ENCODE data around the gene LRRC32. TPM values are rescaled to one million over a fixed set of nuclear protein-coding genes. Genes with fewer than 3 reads are reported as not detected.

LRRC32 gene
- total and polyA plus RNA-seq, 10 of the 15 experiments (the other 5 are each of a cell fraction or from before 2014, with no cell fraction given): 0.56 to 20.8 (median 7.4) TPM

DNA sequence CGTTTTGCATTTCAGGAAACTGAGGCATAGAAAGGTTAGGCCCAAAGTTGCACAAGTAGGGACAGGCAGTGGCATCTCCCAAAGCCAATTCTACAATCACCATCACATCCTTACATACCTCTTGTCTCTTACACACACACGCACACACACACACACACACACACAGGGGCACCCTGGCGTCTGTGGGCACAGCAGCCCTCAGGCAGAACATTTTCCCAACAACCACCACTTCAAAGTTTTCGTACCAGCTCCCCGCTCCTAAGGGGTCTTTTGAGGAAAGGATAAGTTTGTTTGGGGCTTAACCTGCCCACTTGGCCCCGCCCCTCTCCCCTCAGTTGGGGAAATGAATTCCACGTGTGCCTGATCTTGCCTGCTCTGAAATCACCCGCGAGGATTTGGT, 14.7 kb upstream of the LRRC32 start:
- H3K9me3 ChIP-seq (replicated peaks; ENCODE audit: control insufficient read depth, insufficient read depth, low read length): no peaks in the 10 kb centered on the region; the same call in 2 of the 3 replicates
- H3K4me1 ChIP-seq (ENCODE audit: control insufficient read depth, insufficient read depth, low read length): peaks cover 17% of the 10 kb centered on the region
- no peak overlapping the region for H3K4me2 ChIP-seq (ENCODE audit: control insufficient read depth, insufficient read depth)
- in situ Hi-C loops (cut with MboI): no loop called here
- no peak for FAIRE-seq
- intact Hi-C loops (cut with micrococcal nuclease; ENCODE audit: unreplicated experiment): no loop called here
- DNase-seq (ENCODE audit: low read depth, low spot score): no peak
- no peak for ATAC-seq
- H4K20me1 ChIP-seq (ENCODE audit: control insufficient read depth, insufficient read depth): no peaks in the 10 kb centered on the region
- H3K4me3 ChIP-seq: no peak overlapping the region
- H2AFZ ChIP-seq (ENCODE audit: control insufficient read depth, low read depth, low read length): no peak overlapping the region
- peaks cover 0 to 7% of the 10 kb centered on the region in 2 experiments; a peak in 2 of 4 replicates for H3K27me3 ChIP-seq (replicated peaks in 1 of 2; ENCODE audit: control insufficient read depth in 2 of 2, insufficient read depth in 2 of 2, low read length in 1 of 2)
- no peak overlapping the region for H3K9ac ChIP-seq (ENCODE audit: control insufficient read depth, insufficient read depth, low read length)
- ChIA-PET CTCF (interaction anchor here (1.6 to 17.2 kb wide), 3 partner anchors 13 to 85 kb away, joined by 4 to 273 read pairs (median 9); no protein-coding TSS in a partner anchor), SMC1A (ENCODE audit: uncharacterized antibody, unreplicated experiment) (interaction anchor here (1.7 kb wide), 1 partner anchor 233 kb away, joined by 4 read pairs; no protein-coding TSS in a partner anchor), RAD21 (ENCODE audit: unreplicated experiment) (interaction anchor here (2.4 to 3.8 kb wide), 2 partner anchors 74 to 87 kb away, joined by 6 to 25 read pairs; no protein-coding TSS in a partner anchor), POLR2A (interaction anchor here (0.6 kb wide), 1 partner anchor 23 kb away, joined by 4 read pairs; no protein-coding TSS in a partner anchor)
- TF ChIP-seq FOS (IDR thresholded peaks at IDR 0.05; ENCODE audit: borderline replicate concordance, extremely low read depth, insufficient read length) (no peak), HDGF (IDR thresholded peaks at IDR 0.05) (no peak), CEBPB (IDR thresholded peaks at IDR 0.05; ENCODE audit: borderline replicate concordance in 1 of 2, low read depth in 2 of 2, low read length in 2 of 2) (no peak), CHD2 (IDR thresholded peaks at IDR 0.05; ENCODE audit: borderline replicate concordance, low read depth, low read length) (no peak), SIN3A (IDR thresholded peaks at IDR 0.05; ENCODE audit: low read depth, low read length) (no peak), HDAC2 (IDR thresholded peaks at IDR 0.05) (no peak), RAD21 (IDR thresholded peaks at IDR 0.05; ENCODE audit: insufficient read depth, low read depth, low read length) (no peak), NFYB (IDR thresholded peaks at IDR 0.05; ENCODE audit: insufficient read depth, low read depth, low read length) (no peak), MXI1 (IDR thresholded peaks at IDR 0.05; ENCODE audit: low read depth, low read length) (no peak), HDAC6 (IDR thresholded peaks at IDR 0.05; ENCODE audit: unreplicated experiment) (no peak), IKZF2 (IDR thresholded peaks at IDR 0.05) (no peak), E2F8 (IDR thresholded peaks at IDR 0.05; ENCODE audit: low read depth, partially characterized antibody) (no peak), SMC3 (IDR thresholded peaks at IDR 0.05; ENCODE audit: borderline replicate concordance, low read length) (no peak), ZNF24 (IDR thresholded peaks at IDR 0.05) (no peak), IRF3 (IDR thresholded peaks at IDR 0.05) (no peak), YBX1 (IDR thresholded peaks at IDR 0.05) (no peak), ZNF384 (IDR thresholded peaks at IDR 0.05; ENCODE audit: borderline replicate concordance, low read depth, low read length) (no peak), BACH1 (IDR thresholded peaks at IDR 0.05; ENCODE audit: borderline replicate concordance) (no peak)
- TF ChIP-seq, protein P1, sequence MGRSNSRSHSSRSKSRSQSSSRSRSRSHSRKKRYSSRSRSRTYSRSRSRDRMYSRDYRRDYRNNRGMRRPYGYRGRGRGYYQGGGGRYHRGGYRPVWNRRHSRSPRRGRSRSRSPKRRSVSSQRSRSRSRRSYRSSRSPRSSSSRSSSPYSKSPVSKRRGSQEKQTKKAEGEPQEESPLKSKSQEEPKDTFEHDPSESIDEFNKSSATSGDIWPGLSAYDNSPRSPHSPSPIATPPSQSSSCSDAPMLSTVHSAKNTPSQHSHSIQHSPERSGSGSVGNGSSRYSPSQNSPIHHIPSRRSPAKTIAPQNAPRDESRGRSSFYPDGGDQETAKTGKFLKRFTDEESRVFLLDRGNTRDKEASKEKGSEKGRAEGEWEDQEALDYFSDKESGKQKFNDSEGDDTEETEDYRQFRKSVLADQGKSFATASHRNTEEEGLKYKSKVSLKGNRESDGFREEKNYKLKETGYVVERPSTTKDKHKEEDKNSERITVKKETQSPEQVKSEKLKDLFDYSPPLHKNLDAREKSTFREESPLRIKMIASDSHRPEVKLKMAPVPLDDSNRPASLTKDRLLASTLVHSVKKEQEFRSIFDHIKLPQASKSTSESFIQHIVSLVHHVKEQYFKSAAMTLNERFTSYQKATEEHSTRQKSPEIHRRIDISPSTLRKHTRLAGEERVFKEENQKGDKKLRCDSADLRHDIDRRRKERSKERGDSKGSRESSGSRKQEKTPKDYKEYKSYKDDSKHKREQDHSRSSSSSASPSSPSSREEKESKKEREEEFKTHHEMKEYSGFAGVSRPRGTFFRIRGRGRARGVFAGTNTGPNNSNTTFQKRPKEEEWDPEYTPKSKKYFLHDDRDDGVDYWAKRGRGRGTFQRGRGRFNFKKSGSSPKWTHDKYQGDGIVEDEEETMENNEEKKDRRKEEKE (IDR thresholded peaks at IDR 0.05): no peak
- H3K36me3 ChIP-seq (ENCODE audit: control insufficient read depth in 2 of 2, insufficient read depth in 2 of 2, low read length in 1 of 2): no peaks in the 10 kb centered on the region
- 59% methylated on average over 9 of the region's 9 CpGs for WGBS (ENCODE audit: insufficient coverage, insufficient replicate concordance, low lambda C conversion rate, missing lambda C conversion rate)
- H3K27ac ChIP-seq (ENCODE audit: control insufficient read depth, insufficient read depth): no peak overlapping the region
- no TSS peak for BruUV-seq (replicated peaks)
- H3K79me2 ChIP-seq (ENCODE audit: control insufficient read depth, insufficient read depth, low read length): no peaks in the 10 kb centered on the region
